HL-60 (cell line): ENCODE data around the gene FOXC2.

Source experiments
- DNase-seq, 2 experiments: peaks; one replicate each; pipeline ENCODE4 v3.0.0-alpha.2; 2010 to 2020; ENCODE audit warnings: low read depth in 1 of 2, low spot score in 1 of 2
- H3K27ac ChIP-seq: fragments of 250-450 bp; sonication (Bioruptor Pico); replicated peaks from 2 replicates; pipeline ENCODE4 v1.5.1; 2020; ENCODE audit warnings: mild to moderate bottlenecking, moderate library complexity
- H3K27me3 ChIP-seq: fragments of 250-450 bp; sonication (Bioruptor Pico); 2 replicates; pipeline ENCODE4 v1.5.1; 2021; ENCODE audit warnings: mild to moderate bottlenecking, moderate library complexity; ENCODE audit not compliant: insufficient read depth, poor library complexity, severe bottlenecking
- H3K4me3 ChIP-seq: replicated peaks from 2 replicates; pipeline ENCODE4 v1.5.1; 2011; ENCODE audit warnings: mild to moderate bottlenecking, control low read depth, low read length; ENCODE audit not compliant: insufficient read depth
- CTCF ChIP-seq: IDR thresholded peaks from one replicate; pipeline ENCODE4 v1.5.1; 2011; ENCODE audit warnings: low read length, control low read depth, inconsistent platforms; ENCODE audit not compliant: insufficient read depth
- GABPA ChIP-seq: IDR thresholded peaks from 2 replicates; pipeline ENCODE4 v1.6.1; 2012; ENCODE audit warnings: low read depth
- POLR2AphosphoS5 ChIP-seq: IDR thresholded peaks from 2 replicates; pipeline ENCODE4 v1.6.1; 2012; ENCODE audit warnings: low read depth
- REST ChIP-seq: IDR thresholded peaks from 2 replicates; pipeline ENCODE4 v1.6.1; 2012; ENCODE audit warnings: low read depth; ENCODE audit not compliant: insufficient replicate concordance
- SPI1 ChIP-seq: IDR thresholded peaks from 2 replicates; pipeline ENCODE4 v1.6.1; 2012; ENCODE audit warnings: low read depth, mild to moderate bottlenecking, borderline replicate concordance

Gene FOXC2

GRCh38 chr16:86554599-86554916, 12.1 kb upstream of the FOXC2 start:
- TF ChIP-seq POLR2AphosphoS5 (no peak), REST (no peak), SPI1 (no peak), GABPA (no peak), CTCF (no peak)
- no peak for DNase-seq
- Histone ChIP-seq H3K27me3 (no peaks in the 10 kb centered on the region), H3K4me3 (peak overlapping the region; percentile 75), H3K27ac (peak overlapping the region; percentile 80)

GRCh38 chr16:86554917-86555703, 11.5 kb upstream of the FOXC2 start, which contains the start of gene MTHFSD:
Gene MTHFSD, minus strand, starts transcription at chr16:86555235. Its CDS starts 51 bp downstream, at chr16:86555184.
- DNase-seq: peak; percentile 70 to 73

More at GRCh38 chr16:86554917-86555703, 11.5 kb upstream of the FOXC2 start, which contains the start of gene MTHFSD:
- TF ChIP-seq CTCF: no peak
- TF ChIP-seq POLR2AphosphoS5: 0 out of 2 replicates have a peak, but pooled peaks have one; percentile 23
- no peak for TF ChIP-seq REST
- no peak for TF ChIP-seq GABPA
- Histone ChIP-seq H3K27me3 (no peaks in the 10 kb centered on the region), H3K4me3 (peak within 1 kb of the TSS; percentile 75), H3K27ac (peak within 1 kb of the TSS; percentile 80)
